ENCODE measurements around the gene TMTC4.
"Not testable (repeated sequence)": the region's sequence is repeated elsewhere in the genome, so short reads cannot be mapped to it uniquely, and the experiment has no call there.

Gene TMTC4

DNA sequence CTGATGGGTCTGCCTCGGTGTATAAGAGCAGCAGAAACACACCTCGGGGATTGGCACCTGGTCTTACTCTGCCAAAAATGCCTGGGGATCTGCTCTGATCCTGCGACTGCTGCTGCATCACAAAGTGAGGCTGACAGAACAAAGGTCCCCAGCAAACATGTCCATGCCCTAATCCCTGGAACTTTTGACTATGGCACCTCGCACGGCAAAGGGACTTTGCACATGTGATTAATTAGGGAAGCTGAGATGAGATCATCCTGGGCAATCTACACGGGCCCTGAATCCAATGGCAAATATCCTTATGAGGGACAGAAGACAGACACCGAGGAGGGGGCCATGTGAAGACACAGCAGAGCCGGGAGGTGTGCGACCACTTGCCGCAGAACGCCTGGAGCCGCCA lies 94.5 kb downstream of the TMTC4 start:
- no peak for DNase-seq

DNA sequence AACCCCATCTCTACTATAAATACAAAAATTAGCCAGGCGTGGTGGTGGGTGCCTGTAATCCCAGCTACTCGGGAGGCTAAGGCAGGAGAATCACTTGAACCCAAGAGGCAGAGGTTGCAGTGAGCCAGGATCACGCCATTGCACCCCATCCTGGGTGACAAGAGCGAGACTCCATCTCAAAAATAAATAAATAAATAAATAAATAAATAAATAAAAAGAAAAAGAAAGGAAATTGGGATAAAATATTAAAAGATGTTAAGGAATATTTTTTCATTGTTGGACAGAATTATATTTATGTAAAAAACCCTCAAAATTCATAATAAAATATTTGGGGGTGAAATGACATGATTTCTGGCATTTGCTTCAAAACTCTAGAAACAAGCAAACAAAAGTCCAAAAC lies 97.4 kb downstream of the TMTC4 start:
- not testable (repeated sequence) for DNase-seq

DNA sequence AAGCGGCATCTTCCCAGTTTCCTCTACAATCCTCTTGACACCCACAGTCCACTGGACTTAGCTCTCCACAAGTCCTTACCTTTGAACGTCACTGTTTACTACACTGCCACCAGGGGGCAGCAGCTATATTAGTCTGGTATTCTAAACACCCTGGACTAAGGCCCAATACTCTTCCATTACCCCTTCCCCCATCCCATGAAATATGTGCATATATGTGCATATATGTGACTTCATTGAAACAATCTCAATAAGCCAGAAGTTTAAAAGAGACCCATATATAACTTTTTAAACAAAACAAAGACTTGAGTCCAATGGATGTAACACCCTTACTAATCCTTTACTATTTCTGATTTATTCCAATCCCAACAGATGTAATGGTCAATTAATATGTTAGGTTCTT lies 101.5 kb downstream of the TMTC4 start:
- DNase-seq, result peak; percentile 24

DNA sequence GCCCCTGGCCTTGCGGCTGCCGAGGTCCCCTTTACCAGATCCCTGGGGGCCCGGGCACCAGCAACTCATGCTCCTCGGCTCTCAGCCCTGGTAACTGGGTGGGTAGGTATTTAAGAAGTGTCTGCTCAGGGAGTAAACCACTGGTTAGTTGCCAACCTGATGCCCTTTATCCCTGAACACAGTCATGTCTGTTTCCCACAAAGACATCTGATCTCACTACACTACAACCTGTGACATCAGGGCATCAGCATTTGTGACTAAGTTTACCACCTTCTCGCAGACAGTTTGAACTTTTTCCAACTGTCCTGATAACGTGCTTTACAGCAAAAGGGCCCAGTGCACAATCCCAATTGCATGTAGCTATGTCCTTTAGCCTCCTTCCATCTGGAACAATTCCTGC lies 108.1 kb downstream of the TMTC4 start:
- no peak for DNase-seq

DNA sequence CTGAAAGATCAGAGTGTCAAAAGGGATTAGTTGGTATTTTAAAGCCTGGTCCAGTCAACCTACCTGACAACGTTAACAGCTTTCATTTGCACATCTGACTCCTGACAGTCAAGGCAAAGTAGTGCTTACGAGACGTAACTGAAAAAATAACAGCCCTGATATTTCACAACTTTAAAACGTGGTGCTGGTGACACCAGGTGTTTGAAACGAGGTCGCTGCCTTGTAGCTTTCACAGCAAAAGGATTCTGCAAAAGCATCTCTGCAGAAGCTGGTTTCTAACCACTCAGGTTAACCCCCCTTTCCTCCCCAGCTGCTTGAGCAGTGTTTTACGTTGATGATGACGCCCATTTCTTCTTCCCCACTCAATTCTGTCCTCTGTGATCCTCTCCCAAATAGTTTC lies 109.3 kb downstream of the TMTC4 start:
- no peak for DNase-seq

DNA sequence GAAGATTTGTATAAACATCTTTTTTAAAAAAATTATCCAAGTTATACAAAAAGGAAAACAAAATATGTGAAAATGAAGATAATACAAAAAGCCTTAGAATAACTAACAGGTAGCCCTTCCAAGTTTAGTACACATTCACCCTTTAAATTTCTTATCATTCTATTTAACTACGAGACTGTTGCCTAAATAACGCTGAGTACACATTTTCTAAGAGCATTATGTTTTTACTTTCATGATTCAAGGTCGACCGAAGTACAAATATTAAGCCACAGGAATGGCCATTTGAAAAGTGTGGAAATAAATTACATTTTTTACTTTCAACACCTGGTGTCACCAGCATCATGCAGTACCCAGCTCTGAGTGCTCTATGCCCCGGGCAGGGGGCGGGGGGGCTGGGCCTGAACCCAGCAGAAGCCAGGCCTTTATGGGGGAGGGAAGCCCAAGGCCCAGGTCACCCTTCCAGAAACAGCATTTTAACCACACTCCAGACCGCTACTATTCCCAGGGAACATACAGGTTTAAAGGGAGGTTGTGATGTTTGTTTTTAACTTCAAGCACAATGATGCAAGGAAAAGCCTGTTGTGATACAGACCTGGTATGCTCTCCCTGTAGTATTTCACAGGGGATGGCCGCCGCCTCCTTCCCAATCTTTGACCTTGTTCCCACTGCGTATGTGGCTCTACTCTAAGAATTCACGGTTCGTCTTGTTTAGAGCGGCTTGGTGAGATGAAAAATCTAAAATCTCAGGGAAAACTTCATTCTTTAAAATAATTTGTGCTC lies 110.0 kb downstream of the TMTC4 start:
- DNase-seq, result no peak

DNA sequence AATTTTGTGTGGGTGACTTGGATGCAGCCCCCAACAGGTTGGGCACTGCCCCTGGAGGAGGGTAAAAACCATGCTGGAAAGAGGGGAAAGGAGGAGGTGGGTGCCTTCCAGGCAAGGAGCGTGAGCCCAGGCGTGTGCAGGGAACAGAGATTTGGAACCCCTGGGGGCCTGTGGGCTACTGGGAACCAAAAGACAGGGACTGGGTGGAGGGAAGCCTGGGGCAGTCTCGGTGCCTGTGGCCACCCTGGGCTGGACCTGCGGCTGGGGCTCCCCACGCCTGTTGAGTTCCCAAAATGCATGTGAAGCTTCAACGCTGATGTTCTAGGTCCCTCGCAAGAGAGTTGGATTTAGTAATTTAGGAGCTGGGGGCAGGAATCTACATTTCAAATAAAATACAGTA lies 110.8 kb downstream of the TMTC4 start:
- DNase-seq, result no peak

DNA sequence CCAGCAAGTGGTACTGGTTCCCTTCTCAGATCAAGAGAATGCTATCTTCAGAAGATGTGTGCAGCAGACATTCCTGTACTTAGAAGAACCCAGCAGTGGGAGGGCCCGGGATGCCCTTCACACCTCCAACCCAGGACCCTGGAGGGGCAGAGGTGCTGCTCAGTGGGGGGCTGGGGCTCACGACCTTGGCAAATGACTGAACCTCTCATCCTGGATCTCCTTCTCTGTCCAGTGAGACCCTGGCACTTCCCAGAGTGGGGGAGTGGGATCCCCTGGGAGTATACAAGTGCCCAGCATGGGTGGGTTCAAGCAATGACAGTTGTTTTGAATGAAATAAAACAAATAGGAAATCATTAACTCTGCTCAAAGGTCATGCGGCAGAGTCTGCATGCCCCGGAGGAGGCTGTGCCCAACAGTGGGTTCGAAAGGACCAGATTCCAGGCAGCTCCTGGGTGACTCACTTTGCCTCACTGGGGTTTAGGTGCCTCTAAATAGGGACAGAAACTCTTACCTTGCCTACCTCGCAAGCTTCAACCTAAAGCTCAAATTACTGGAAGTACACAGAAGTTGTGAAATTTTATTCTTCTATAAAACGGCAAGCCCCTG lies 112.9 kb downstream of the TMTC4 start:
- DNase-seq, result no peak

DNA sequence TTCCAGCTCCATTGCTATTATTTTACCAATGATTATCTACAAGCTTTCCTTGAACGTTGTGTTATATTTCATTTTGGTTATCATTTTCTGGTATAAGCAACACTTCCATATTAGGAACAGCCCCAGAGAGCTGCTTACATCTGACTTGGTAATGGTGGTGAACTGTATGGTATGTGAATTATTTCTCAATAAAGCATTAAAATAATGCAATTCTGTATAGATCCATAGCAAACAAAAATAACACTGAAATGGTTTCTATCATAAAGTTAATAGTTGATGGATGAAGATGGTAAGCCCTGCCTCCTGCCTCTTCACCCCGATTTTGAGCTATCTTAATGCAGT lies 113.5 kb downstream of the TMTC4 start:
- DNase-seq, result no peak

DNA sequence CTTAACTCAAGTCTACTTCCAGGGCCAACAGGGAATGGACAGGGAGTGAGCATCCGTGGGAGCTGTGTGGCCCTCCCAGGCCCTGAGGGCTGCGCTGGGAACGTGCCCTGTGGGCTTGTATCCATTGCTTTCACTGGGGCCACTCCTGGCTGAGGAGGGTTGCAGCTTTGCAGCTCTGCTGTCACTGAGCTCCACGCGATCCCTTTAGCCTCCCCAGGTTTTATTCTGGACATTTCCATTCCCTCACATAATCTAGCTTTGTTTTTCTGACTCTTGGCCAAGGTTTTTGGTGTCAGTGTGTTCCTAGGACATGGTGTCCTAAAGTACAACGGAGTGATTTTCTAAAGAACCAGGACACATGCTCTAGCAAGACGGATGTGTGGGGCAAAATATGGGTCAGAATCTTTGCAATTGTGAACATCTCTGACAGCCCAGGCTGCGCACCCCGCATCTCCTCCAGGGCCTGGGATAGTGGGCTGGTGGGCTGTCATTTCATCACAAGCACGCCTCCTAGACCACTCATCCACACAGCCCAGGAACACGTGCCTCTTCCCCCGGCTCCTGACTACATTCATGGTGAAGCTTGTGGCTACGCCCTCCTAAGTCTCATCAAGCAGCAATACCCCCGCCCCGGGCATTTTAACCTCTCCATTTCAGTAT lies 114.0 kb downstream of the TMTC4 start:
- DNase-seq, result no peak

DNA sequence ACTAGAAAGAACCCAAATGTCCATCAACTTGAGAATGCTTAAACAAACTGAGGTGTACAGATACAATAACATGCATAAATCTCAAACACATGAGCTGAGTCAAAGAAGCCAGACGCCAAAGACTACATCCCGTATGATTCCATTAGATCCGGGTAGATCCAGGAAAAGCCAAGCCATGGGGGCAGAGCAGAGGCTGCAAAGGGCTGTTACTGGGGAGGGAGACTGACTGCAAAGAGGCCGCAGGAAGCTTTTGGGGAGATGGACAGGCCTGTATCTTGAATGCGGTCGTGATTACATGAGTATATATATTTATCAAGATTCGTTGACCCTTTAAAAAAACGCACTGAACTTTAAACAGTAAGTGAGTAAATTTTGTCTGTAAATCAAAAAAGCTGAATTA lies 114.7 kb downstream of the TMTC4 start:
- DNase-seq, result no peak
